Measurements from ENCODE around the gene SACS.

DNA sequence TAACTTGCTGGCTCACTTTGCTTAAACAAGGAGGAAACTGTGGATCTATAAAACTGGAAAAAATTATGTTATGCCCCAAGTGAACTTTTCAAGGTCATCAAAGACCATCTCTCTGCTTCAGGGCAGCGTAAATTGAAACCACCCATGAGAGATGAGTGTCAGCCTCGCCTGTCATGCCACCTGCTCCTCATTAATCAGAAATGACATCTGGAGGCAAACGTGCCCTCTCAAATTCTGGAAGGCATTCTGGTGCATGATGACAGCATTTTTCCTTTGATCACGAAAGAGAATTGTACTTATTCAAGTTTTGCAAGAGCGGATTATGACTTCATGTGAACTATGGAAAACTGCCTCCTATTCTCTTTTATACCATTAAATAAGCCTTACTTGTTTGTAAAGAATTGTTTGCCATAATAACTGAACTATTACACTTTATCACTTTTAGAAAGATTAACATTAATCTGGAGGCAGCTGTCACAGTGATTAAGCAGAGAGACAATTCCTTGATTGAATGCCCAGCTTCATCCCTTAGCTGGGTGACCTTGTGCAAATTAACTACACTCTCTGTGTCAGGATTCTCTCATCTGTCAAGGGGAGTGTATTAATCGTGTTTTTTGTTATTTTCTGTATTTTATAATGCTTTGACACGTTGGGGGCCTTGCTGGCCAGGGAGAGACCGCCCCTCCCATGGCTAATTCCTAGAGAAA lies 17.0 kb upstream of the SACS start:
- TF ChIP-seq, protein P1, sequence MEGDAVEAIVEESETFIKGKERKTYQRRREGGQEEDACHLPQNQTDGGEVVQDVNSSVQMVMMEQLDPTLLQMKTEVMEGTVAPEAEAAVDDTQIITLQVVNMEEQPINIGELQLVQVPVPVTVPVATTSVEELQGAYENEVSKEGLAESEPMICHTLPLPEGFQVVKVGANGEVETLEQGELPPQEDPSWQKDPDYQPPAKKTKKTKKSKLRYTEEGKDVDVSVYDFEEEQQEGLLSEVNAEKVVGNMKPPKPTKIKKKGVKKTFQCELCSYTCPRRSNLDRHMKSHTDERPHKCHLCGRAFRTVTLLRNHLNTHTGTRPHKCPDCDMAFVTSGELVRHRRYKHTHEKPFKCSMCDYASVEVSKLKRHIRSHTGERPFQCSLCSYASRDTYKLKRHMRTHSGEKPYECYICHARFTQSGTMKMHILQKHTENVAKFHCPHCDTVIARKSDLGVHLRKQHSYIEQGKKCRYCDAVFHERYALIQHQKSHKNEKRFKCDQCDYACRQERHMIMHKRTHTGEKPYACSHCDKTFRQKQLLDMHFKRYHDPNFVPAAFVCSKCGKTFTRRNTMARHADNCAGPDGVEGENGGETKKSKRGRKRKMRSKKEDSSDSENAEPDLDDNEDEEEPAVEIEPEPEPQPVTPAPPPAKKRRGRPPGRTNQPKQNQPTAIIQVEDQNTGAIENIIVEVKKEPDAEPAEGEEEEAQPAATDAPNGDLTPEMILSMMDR (IDR thresholded peaks at IDR 0.05; ENCODE audit: low read length), result no peak
- no peak for TF ChIP-seq EZH2 (IDR thresholded peaks at IDR 0.05; ENCODE audit: borderline replicate concordance, low read length)

Measured in OCI-LY1 (cell line).